GM18909 (cell line): ENCODE measurements around the gene USP22.
"Not testable (repeated sequence)": the region's sequence is repeated elsewhere in the genome, so short reads cannot be mapped to it uniquely, and the experiment has no call there.

Source experiments
- ATAC-seq: cut with Tn5 transposase; IDR thresholded peaks from one replicate; pipeline ENCODE4 v1.9.1; 2021; ENCODE audit warnings: mild to moderate bottlenecking; ENCODE audit not compliant: unreplicated experiment, poor library complexity

Gene USP22

GRCh38 chr17:21042458-21043295 lies at the start of gene USP22:
TSS of gene USP22 (minus strand) at chr17:21043011. CDS start at chr17:21042835, 176 bp downstream.
- peak; percentile 67 for ATAC-seq

- ATAC-seq, result no peak
These were observed 48.2 kb upstream of the USP22 start for GRCh38 chr17:21090902-21091618.

DNA sequence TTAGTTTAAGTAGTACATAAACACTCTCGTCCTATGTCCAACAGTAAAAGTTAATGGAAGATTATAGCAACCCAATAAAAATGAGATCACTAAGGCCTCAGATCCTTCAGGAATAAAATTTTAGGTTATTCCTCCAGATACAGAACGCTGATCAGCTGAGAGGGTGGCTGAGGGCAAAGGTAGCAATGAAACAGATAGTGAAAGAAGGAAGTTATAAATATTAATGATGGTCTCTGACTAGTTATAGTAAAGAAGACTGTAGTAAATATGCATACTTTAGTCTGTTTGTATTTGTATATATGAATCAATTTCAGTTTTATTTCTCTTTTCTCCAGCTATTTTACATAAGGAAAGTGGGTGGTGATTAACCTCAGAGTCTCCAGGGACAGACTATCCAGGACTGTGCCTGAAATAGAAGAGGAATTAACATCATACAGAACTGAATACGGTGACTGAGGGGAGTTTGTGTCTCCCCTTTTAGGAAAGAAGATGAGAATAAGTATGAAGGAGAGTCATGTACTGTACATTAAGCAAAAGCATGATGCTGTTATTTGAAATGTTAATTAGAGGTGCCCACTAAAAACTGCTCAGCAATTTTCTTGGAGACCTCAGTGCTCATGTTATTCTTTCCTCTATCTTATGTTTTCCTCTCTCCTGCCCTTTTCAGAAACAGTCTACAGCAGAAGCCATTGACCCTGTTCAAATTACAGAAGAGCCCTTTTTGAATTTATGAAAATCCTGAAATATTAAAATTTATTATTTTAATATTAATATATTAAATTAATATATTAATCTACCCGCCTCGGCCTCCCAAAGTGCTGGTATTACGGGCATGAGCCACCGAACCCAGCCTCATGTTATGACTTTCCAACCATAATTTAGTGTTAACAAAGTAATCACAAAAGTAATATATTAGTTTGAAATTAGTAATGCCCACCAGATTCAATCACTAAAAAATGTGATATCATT lies 47.4 kb upstream of the USP22 start:
- ATAC-seq, result peak; percentile 55

- no peak for ATAC-seq
These were observed 46.3 kb upstream of the USP22 start for GRCh38 chr17:21089145-21089544.

GRCh38 chr17:21085707-21086106 lies 42.9 kb upstream of the USP22 start:
- no peak for ATAC-seq

DNA sequence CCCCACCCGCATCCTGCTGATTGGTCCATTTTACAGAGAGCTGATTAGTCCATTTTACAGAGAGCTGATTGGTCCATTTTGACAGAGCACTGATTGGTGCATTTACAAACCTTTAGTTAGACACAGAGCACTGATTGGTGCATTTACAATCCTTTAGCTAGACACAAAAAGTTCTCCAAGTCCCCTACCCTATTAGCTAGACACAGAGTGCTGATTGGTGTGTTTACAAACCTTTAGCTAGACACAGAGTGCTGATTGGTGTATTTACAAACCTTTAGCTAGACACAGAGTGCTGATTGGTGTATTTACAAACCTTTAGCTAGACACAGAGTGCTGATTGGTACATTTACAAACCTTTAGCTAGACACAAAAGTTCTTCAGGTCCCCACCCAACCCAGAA lies 42.5 kb upstream of the USP22 start:
- ATAC-seq, result not testable (repeated sequence)

DNA sequence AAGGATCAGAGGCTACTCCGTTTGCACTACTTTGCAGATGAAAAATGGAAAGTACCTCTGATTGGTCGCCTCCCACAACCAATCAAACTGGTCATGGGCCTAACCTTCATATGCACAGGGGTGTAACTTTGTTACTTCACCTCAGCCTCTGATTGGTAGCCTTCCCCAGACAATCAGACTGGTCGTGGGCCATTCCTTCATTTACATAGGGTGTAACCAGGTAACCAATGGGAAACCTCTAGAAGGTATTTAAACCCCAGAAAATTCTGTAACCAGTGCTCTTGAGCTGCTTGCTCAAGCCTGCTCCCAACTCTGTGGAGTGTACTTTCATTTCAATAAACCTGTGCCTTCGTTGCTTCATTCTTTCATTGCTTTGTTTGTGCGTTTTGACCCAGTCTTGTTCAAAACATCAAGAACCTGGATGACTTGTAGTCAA lies 39.2 kb upstream of the USP22 start:
- ATAC-seq, result no peak

DNA sequence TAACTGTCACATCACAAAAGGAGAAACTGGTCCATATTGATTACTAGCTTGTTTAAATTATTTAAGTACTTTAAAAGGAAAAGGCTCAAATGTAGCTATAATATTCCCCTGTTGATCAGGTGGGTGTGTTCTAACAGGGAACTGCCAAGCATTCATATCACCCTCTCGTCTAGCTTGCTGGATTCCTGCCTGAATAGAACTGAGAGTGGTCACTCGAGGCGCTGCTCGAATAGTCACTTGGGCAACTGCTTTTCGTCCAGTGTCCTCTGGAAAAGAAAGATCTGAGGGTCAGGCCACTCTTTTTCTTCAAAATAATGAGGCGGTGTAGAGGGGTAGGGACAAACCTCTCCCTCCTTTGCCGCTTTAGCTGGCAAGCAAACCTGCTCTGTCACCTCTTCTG lies 36.4 kb upstream of the USP22 start:
- ATAC-seq, result no peak

DNA sequence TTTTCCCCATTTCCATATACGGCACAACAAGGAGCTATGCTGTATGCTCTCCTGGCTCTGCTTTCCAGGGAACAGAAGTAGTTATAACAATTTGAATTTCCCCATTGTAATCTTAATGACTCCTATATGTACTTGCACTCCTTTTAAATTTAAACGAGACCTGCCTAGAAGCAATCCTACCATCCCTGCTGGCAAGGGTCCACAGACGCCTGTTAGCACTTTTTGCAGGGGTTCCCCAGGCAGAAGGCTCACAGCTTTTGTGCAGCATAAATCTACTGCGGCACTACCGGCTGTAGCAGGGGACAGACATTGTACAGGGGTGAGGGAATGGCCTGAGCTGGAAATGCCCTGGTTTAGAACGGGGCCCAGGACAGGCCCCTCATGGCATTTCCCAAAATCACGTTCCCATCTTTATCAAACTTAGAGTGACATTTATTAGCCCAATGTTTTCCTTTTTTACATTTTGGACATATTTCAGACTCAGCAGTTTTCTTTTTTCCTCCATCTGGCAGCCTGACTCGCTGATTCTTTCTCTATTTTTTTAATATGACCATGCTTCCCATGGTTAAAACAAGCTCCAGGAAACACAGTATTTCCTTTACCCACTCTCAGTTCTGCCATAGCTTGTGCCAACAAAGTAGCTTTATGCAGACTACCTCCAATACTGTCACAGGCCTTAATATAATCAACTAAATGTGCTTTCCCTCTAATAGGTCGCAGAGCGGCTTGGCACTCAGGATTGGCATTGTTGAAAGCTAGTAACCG lies 35.4 kb upstream of the USP22 start:
- no peak for ATAC-seq

- ATAC-seq, result no peak
These were observed 34.5 kb upstream of the USP22 start for GRCh38 chr17:21077281-21077680.

DNA sequence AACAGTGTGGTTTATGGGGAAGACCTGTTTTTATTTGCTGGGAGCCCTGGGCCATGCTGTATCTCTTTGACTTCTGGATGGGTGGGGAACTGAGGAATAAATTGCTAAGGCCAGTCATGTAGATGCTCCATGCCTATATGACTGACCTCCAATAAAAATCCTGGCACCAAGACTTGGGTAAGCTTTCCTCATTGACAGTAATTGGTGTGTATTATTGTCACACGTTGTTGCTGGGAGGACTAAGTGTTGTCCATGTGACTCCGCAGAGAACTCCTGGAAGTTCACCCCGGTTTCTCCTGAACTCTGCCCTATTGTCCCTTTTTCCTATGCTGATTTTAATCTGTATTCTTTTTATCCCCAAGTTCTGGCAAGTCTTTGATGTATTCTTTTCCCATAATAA lies 33.4 kb upstream of the USP22 start:
- no peak for ATAC-seq

GRCh38 chr17:21075739-21076085 lies 32.9 kb upstream of the USP22 start:
- no peak for ATAC-seq

DNA sequence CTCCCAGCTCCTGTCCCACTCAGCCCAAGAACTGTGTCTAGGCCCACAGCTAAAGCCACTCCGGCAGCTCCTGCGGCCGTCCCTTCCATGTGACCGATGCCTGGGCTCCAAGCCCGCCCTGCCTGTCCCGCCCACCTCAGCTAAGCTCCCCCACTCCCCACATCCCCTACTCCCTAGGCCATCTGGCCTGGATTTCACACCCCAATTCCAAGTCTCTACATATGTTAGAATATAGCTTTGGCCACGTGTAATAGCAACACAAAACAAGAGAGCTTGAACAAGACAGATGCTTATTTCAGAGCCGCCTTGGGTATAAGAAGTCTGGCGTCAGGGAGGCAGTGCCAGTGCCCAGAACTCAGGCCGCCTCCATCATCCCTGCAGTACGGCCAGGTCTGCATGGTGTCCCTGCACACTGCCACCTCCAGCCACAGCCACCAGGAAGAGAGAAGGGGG lies 30.0 kb upstream of the USP22 start:
- ATAC-seq, result no peak

DNA sequence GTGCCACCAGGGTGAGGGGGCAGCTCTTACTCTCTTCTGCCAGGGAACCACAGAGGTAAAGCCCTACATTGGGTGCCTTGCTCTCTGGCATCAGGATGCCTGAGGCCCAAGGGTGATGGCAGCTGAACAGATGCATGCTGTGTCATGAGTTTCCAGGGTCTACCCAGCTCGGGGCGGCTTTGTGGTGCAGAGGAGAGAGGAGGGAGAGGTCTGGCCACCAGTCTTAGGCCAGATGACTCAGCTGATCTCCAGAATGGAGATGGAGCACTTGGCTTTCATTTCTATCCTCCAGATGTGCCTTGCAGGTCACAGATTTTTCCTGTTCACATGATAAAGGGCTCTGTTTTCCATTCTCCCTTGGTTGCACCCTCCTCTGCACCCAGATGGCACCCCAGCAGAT lies 23.6 kb upstream of the USP22 start:
- no peak for ATAC-seq

GRCh38 chr17:21061971-21062526 lies 19.2 kb upstream of the USP22 start:
- ATAC-seq, result peak; percentile 76

- no peak for ATAC-seq
These were observed 18.5 kb upstream of the USP22 start for GRCh38 chr17:21061158-21061835.

- no peak for ATAC-seq
These were observed 16.9 kb upstream of the USP22 start for GRCh38 chr17:21059761-21060160.

DNA sequence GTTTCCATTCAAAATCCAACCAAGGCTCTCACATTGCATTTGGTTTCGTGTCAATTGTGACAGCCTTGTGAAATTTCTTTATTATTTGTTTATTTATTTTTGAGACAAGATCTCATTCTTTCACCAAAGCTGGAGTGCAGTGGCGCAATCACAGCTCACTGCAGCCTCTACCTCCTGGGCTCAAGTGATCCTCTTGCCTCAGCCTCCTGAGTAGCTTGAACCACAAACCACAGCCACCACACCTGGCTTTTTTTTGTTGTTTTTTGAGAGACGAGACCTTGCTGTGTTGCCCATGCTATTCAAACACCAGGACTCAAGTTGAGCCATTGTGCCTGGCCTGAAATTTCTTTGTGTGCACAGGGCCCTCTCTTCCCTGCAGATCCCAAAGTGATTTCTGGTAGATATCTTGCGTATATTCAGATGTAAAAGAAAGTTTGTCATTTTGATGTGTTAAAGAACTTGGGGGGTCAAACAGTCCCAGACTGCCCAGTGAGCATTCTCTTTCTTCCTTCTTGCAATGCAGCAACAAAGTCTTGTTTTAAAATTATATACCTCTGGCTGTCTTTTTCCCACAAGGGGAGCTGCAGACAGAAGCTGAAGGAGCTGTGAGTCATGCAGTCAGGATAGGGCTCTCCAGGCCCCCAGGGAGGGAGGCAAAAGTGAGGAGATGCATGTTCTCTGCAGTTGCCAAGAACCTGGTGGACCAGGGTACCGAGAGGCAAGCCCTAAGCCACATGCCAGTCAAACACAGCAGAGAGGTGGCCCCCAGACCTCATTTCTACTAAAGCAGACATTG lies 15.5 kb upstream of the USP22 start:
- ATAC-seq, result no peak
